Measurements from ENCODE around the gene ESRRB.

The ESRRB gene

DNA sequence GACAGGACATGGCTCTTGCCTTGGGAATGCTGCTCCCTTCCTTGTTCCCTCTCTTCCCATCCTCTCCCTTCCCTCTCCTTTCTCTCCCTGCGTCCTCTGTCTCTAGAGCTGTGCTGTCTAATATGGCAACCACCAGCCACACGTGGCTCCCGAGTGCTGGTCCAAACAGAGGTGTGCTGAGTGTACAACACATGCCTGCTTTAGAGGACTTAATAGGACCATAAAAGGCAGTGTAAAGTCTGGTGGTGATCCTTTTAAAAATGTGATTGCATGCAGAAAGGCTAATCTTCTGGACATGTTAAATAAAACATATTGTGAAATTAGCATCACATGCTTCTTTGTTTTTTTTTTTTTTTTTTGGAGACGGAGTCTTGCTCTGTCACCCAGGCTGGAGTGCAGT lies 87.2 kb downstream of the ESRRB start:
- no peak for TF ChIP-seq POLR2A (IDR thresholded peaks at IDR 0.05; ENCODE audit: low read depth, low read length)
- FAIRE-seq (no peak), DNase-seq (ENCODE audit: insufficient read length, low spot score) (no peak)

DNA sequence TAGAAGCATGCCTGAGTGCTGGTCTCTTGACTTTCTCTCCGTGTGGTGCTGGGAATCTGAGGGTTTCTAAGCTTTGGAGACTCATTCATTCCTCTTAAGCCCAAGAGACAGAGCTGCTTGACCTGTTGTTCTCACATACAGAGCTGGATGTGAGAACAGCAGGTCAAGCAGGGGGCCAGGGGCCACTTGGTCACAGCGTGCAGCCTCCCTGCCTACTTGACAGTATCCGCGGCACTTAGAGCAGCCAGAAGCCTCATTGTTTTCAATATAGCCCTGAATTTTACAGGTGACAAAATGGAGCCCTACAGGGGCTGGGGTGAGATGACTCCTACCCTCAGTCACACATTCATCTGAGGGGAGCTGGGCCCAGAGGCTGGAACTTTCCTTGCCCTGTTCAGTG lies 88.9 kb downstream of the ESRRB start:
- no peak for DNase-seq (ENCODE audit: insufficient read length, low spot score)
- no peak for FAIRE-seq
- TF ChIP-seq POLR2A (IDR thresholded peaks at IDR 0.05; ENCODE audit: low read depth, low read length): no peak

DNA sequence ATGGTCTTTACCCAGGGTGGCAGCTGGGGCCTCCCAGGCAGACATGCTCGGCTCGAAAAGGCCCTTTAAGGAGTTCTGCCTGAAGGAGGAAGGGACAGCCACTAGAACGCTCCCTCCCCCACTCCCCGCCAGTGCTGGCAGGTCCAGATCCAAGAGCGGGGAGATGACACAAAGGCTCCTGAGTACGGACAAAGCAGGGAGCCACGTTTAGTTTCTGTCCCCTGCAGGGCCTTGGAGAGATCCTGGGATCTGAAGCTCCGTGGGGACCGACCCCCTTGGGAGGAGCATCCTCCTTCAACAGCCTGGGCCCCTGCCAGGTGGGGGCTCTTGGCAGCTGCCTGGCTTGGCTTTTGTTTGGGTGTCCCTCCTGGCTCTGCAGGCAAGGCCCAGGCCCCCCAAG lies 89.7 kb downstream of the ESRRB start:
- no peak for DNase-seq (ENCODE audit: insufficient read length, low spot score)
- no peak for FAIRE-seq
- TF ChIP-seq POLR2A (IDR thresholded peaks at IDR 0.05; ENCODE audit: low read depth, low read length): no peak

DNA sequence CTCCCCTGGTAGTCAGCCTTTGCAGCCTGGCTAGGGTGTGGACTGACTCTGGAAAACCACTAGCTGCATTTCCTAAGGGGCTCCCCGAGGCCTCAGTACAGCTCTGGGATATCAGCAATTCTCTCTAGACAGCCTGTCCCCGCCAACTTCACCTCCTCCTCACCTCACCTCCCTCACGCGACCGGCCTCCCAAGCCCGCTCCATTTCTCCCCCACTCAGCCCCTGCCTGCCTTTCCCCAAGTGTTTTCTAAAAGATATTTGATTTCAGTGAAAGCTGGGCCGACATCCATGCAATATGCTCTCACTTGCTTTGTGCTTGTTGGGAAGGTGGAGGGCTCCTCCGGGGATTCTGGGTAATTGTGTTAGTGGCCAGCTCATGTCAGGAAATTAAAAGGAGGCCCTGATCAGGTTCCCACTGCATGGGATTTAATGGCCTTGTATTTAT lies 91.8 kb downstream of the ESRRB start:
- FAIRE-seq (no peak), DNase-seq (ENCODE audit: insufficient read length, low spot score) (no peak)

DNA sequence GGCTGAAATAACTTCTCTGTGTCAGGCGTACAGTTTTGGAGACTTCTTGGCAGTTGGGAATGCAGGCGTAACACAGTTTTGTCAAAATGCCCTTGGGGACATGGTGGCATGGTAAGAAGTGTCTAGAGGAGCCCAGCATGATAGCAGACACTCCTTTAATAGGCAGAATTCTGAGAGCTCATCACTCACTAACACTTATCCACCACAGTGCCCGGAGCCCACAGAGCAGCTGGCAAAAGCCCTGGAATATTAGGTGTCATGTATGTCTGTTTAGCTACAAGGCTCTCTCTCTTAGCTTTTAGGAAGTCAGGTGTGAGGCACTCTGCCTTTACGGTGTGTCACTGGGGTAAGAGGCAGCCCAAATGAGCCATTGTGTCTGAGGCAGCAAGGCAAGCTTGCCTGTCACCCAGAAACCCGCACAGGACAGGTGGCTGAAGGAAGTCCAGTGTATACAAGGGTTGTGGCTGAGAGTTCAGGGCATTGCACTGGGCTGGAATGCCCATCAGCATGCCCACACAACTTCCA lies 96.3 kb downstream of the ESRRB start:
- no peak for DNase-seq (ENCODE audit: insufficient read length, low spot score)
- FAIRE-seq: no peak
- TF ChIP-seq POLR2A (IDR thresholded peaks at IDR 0.05; ENCODE audit: low read depth, low read length): no peak

More for the DNA sequence above, 91.8 kb downstream of the ESRRB start:
- TF ChIP-seq POLR2A (IDR thresholded peaks at IDR 0.05; ENCODE audit: low read depth, low read length): no peak

DNA sequence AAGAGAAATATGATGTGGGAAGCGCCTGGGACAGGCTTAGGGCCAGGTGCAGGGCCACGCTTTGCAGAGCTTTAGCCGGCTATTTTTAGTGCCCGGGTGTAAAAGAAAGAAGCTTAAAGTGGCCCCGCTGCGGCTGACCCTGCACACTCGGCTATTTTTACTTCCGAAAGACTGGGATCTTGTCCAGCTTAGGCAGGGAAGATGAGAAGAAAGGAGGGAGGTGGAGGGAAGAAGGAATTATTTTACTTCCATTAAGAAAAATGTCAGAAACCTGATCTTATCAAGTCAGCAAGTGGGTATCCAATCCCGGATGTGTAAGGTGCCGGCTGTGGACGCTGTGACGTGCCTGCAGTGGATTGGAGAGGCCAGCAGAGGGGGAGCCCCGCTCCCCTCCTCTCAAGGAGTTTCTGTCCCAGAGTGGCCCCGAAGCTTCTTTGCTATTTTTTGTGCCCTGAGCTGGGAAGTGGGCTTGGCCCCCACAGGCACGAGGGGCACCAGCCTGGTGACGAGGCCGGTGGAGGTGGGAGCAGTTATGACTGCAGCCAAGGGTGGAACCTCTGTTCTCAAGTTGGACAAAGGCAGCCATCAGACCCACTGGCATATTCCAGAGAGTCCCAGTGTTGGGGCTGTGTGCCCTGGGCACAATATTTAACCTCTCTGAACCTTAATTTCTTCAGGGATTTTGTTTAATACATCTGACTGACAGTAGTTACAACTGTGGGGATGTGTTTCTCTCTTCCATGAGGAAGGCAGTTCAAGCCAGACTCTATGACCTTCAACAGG lies 97.7 kb downstream of the ESRRB start:
- DNase-seq (ENCODE audit: insufficient read length, low spot score) (peak; percentile 8), FAIRE-seq (no peak)
- TF ChIP-seq POLR2A (IDR thresholded peaks at IDR 0.05; ENCODE audit: low read depth, low read length): no peak

DNA sequence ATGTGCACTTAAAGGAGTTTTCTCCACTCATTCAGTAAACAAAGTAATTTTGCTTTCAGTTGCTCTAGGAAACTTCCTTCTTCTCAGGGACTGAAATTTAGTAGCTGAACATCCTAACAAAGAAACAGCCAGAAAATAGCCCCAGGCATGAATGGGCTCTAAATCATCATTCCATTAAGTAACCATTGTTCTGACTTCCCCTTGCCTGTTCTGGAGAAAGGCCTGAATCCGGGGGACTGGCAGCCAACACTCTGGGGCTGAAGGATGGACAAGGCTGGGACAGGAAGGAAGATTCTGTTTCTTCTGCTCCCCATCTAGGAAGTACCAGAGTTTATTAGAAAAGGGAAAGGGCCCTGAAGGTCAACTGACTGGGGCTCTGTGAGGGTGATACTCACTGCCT lies 104.5 kb downstream of the ESRRB start:
- TF ChIP-seq POLR2A (IDR thresholded peaks at IDR 0.05; ENCODE audit: low read depth, low read length): no peak
- no peak for DNase-seq (ENCODE audit: insufficient read length, low spot score)
- FAIRE-seq: no peak

DNA sequence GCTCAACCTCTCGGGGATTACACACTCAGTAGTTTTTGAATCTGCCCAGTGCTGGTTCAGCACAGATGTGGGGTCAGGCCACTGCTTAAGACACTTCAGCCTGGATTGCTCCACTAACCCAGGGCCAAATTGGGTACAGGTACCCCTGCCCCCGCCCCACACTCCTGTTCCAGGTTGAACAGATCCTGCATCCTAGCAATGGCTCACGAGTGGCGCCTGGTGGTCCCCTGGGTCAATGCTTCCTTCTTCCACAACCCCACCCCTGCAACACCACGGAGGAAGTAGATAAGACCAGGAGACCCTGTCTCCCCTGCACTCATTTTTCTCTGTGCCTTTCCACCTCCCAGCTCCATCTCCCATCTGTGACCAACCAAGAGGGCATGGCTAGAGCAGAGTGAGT lies 108.4 kb downstream of the ESRRB start:
- FAIRE-seq: no peak
- TF ChIP-seq POLR2A (IDR thresholded peaks at IDR 0.05; ENCODE audit: low read depth, low read length): no peak
- no peak for DNase-seq (ENCODE audit: insufficient read length, low spot score)

DNA sequence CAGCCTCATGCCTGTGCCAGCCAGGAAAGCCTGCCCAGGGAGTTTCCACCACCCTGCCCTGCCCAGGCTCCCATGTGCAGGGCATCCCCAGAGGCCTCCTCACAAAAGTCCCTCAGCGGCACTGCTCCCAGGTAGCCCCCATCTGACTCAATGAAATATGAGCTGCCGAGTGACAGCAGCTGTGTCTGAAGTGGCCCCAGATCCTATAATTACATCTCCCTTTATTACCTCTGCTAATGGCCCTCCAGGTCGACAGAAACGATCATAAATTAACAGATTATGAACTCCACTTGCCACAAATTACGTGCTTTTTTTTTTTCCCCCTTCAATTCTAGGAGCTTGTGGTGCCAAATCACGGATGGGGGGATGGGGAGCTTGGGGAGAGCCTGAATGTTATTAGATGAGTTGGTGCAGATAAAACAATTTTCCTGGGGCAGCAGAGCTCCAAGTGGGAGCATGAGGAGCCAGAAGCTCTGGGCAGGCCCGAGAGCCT lies 110.4 kb downstream of the ESRRB start:
- DNase-seq (ENCODE audit: insufficient read length, low spot score) (no peak), FAIRE-seq (no peak)
- no peak for TF ChIP-seq POLR2A (IDR thresholded peaks at IDR 0.05; ENCODE audit: low read depth, low read length)

DNA sequence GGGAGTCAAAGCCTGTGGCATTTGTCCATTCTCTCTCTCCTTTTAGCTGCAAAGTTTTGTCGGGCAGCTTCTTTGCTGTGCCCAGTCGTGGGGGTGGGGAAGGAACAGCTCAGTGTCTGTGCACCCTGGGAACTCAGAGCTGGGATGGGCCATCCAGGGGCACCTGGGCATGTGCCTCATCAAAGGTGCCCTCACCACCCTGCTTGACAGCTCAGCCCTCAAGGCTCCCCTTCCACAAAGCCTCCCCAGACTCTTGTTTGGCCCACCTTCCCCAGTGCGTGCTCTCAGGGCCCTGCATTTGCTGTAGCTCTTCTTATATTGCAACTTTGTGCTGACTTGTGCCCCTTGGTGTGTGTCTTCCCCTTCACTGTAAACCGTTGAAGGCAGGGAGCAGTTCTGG lies 112.6 kb downstream of the ESRRB start:
- FAIRE-seq (no peak), DNase-seq (ENCODE audit: insufficient read length, low spot score) (no peak)
- TF ChIP-seq POLR2A (IDR thresholded peaks at IDR 0.05; ENCODE audit: low read depth, low read length): no peak

DNA sequence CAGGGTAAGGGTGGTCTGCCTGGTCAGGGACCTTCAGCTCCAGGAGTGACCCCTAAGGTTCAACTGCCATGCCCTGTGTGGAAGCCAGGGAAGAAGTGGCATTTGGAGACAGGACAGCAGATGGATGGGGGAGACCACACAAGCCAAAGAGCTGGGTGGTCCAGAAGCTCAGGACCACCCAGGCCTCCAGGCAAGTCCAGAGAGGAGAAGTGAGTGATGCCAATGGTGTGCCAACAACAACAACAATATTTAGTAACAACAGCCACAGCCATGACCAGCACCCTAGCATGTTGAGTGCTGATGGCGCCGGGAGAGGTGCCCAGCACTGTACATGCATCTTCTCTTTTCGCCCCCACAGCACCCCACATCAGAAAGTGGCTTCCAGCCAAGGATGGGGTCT lies 113.7 kb downstream of the ESRRB start:
- no peak for DNase-seq (ENCODE audit: insufficient read length, low spot score)
- FAIRE-seq: no peak
- no peak for TF ChIP-seq POLR2A (IDR thresholded peaks at IDR 0.05; ENCODE audit: low read depth, low read length)

DNA sequence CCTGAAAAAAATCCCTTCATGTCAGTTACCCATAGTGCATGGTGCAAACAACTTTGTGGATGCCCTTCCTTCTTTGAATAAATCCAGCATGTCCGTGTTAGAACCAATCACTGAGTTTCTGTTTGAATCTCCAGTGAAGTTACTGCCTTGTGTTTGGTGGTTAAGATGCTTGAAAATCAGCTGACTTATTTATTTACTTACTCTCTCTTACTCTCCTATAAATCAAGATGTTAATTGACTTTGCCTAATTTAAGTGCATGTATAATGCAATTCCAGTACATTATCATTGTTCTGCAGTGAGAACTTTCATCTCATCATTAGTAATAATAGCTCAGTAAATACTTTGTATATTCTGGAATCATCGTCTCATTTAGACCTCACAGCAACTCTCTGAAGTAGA lies 114.2 kb downstream of the ESRRB start:
- TF ChIP-seq POLR2A (IDR thresholded peaks at IDR 0.05; ENCODE audit: low read depth, low read length): no peak
- DNase-seq (ENCODE audit: insufficient read length, low spot score) (no peak), FAIRE-seq (no peak)

DNA sequence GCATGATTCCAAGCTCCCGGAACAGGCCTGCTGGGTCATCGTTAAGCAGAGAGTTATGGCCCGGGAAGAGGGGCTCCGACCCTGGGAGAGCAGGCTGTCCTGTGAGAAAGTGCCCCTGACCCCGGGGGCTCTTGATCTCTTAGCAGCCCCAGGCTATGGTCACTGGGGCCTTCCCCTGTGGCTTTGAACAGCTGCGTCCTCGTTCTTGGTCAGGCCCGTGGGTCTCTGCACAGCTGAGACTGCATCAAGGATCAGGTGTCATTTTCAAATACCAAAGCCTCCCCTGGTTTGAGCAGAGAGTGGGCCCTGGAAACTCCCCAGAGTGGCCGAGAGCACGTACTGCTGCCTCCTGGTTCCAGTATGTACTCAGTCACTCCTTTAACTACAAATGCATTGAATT lies 114.8 kb downstream of the ESRRB start:
- FAIRE-seq: no peak
- no peak for DNase-seq (ENCODE audit: insufficient read length, low spot score)

DNA sequence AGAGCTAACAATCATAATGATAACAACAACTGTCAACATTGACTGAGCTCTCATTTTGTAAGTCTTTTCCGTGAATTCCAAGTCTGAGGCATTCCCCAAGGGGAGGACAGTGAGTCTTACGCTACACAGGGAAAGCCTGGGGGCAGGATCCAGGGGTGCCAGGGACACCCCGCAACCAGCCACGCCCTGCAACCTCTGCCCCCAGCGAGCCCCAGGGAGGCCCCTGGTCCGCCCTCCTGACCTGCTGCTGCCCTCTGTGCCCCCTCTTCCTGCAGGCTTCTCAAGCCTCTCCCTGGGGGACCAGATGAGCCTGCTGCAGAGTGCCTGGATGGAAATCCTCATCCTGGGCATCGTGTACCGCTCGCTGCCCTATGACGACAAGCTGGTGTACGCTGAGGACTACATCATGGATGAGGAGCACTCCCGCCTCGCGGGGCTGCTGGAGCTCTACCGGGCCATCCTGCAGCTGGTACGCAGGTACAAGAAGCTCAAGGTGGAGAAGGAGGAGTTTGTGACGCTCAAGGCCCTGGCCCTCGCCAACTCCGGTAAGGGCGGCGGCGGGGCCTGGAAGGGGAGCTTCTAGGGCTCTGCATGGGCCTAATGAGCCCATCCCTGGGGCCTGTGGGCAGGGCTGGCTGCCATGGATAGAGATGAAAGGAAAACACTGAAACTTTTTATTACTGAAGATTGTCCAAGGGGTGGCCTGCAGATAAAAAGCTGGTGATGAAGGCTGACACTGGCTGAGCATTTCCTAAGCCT lies 115.4 kb downstream of the ESRRB start:
- DNase-seq (ENCODE audit: insufficient read length, low spot score) (no peak), FAIRE-seq (no peak)
- no peak for TF ChIP-seq POLR2A (IDR thresholded peaks at IDR 0.05; ENCODE audit: low read depth, low read length)

More for the DNA sequence above, 114.8 kb downstream of the ESRRB start:
- TF ChIP-seq POLR2A (IDR thresholded peaks at IDR 0.05; ENCODE audit: low read depth, low read length): no peak

All from H54 (cell line).